ENCODE measurements around the gene PTPRN2.

DNA sequence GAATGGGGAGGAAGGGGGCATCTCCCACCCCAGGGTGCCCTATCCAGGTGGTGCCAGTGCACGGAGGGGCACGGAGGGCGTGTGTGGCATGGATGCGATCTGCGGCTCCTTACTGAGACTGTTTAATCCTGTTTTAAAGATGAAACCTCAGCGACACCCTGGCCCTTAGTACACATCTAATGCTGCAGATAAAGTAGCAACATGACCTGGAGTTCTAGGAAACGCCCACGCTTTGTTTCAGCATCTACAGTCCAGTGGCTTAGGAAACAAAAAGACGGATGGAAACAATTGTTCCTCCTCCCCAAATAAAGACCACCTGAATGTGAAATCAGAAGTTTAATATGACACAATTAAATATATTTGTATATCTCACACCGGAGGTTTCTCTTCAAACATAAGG is 1048.9 kb downstream of the PTPRN2 start:
- TF ChIP-seq FOXA1 (IDR thresholded peaks at IDR 0.05): no peak
- no peak for TF ChIP-seq BHLHE40 (IDR thresholded peaks at IDR 0.05; ENCODE audit: borderline replicate concordance)
- no peak for TF ChIP-seq SUZ12 (IDR thresholded peaks at IDR 0.05)
- no peak for TF ChIP-seq CTBP1 (IDR thresholded peaks at IDR 0.05; ENCODE audit: borderline replicate concordance)
- no peak for TF ChIP-seq ELF4 (IDR thresholded peaks at IDR 0.05)
